Measurements from ENCODE around the gene ADCK1.
A peak's percentile ranks its signal among the peaks of the same experiment; 100 is the strongest.

ADCK1 gene

GRCh38 chr14:77918448-77918847 lies 118.5 kb downstream of the ADCK1 start:
- H3K27ac ChIP-seq (ENCODE audit: low read depth, low read length) = no peak overlapping the region
- H3K4me1 ChIP-seq (ENCODE audit: control insufficient read depth in 1 of 2, insufficient read depth in 2 of 2, low read length in 2 of 2) = no peaks in the 10 kb centered on the region
- H2BK120ac ChIP-seq (ENCODE audit: insufficient read depth, low read length, poor library complexity) = no peak overlapping the region
- H2BK12ac ChIP-seq (ENCODE audit: low read length) = no peak overlapping the region
- H3K9me3 ChIP-seq (ENCODE audit: insufficient read depth, low read depth, low read length) = no peaks in the 10 kb centered on the region
- no peaks in the 10 kb centered on the region for H3K27me3 ChIP-seq (ENCODE audit: insufficient read depth, low read length)
- H3K18ac ChIP-seq (ENCODE audit: low read length) = no peak overlapping the region
- H3K36me3 ChIP-seq (ENCODE audit: control insufficient read depth in 1 of 2, insufficient read depth in 2 of 2, low read length in 2 of 2) = no peaks in the 10 kb centered on the region
- no CpG with 5 or more reads among the region's 2 CpGs for WGBS (ENCODE audit: extremely low coverage, insufficient coverage, insufficient read length)
- H4K91ac ChIP-seq (ENCODE audit: low read depth, low read length) = no peak overlapping the region
- no peak overlapping the region for H3K23ac ChIP-seq (ENCODE audit: low read length)
- H3K4ac ChIP-seq (ENCODE audit: low read depth, low read length) = no peak overlapping the region
- no peaks in the 10 kb centered on the region for H3K79me2 ChIP-seq (ENCODE audit: control insufficient read depth, insufficient read depth, low read length, poor library complexity)
- H2BK5ac ChIP-seq (ENCODE audit: low read depth, low read length, poor library complexity) = no peak overlapping the region
- no peak overlapping the region for H3K14ac ChIP-seq (ENCODE audit: low read length)
- H3K79me1 ChIP-seq (ENCODE audit: low read length) = no peaks in the 10 kb centered on the region
- H4K12ac ChIP-seq (ENCODE audit: low read depth, low read length) = no peak overlapping the region
- H4K8ac ChIP-seq (ENCODE audit: low read depth, low read length) = no peak overlapping the region
- no peak overlapping the region for H3K4me2 ChIP-seq (ENCODE audit: low read length)
- H3K4me3 ChIP-seq (ENCODE audit: low read depth, low read length) = no peak overlapping the region
- H3K9ac ChIP-seq (ENCODE audit: low read length) = no peak overlapping the region
- DNase-seq = no peak
- no peak overlapping the region for H2AFZ ChIP-seq (ENCODE audit: insufficient read depth, low read length, poor library complexity)
- no peak overlapping the region for H2AK5ac ChIP-seq (ENCODE audit: low read length)

DNA sequence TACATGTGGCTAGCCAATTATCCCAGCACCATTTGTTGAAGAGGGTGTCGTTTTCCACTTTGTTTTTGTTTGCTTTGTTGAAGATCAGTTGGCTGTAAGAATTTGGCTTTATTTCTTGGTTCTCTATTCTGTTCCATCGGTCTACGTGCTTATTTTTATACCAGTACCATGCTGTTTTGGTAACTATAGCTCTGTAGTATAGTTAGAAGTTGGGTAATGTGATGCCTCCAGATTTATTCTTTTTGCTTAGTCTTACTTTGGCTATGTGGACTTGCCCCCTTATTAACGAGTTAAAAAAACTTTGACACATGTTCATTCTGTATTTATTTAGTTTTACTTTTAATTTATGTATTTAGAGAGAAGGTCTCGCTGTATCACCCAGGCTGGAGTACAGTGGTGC lies 120.4 kb downstream of the ADCK1 start:
- Histone ChIP-seq H4K91ac (ENCODE audit: low read depth, low read length) (no peak overlapping the region), H3K4ac (ENCODE audit: low read depth, low read length) (no peak overlapping the region), H2BK120ac (ENCODE audit: insufficient read depth, low read length, poor library complexity) (no peak overlapping the region), H2BK5ac (ENCODE audit: low read depth, low read length, poor library complexity) (no peak overlapping the region), H3K36me3 (ENCODE audit: control insufficient read depth in 1 of 2, insufficient read depth in 2 of 2, low read length in 2 of 2) (no peaks in the 10 kb centered on the region), H3K4me2 (ENCODE audit: low read length) (no peak overlapping the region), H3K4me1 (ENCODE audit: control insufficient read depth in 1 of 2, insufficient read depth in 2 of 2, low read length in 2 of 2) (no peaks in the 10 kb centered on the region), H3K27me3 (ENCODE audit: insufficient read depth, low read length) (no peaks in the 10 kb centered on the region), H3K9me3 (ENCODE audit: insufficient read depth, low read depth, low read length) (no peaks in the 10 kb centered on the region), H3K9ac (ENCODE audit: low read length) (no peak overlapping the region), H3K27ac (ENCODE audit: low read depth, low read length) (no peak overlapping the region), H2AK5ac (ENCODE audit: low read length) (no peak overlapping the region), H3K23ac (ENCODE audit: low read length) (no peak overlapping the region), H2BK12ac (ENCODE audit: low read length) (no peak overlapping the region), H3K79me2 (ENCODE audit: control insufficient read depth, insufficient read depth, low read length, poor library complexity) (no peaks in the 10 kb centered on the region), H4K8ac (ENCODE audit: low read depth, low read length) (no peak overlapping the region), H4K12ac (ENCODE audit: low read depth, low read length) (no peak overlapping the region), H3K14ac (ENCODE audit: low read length) (no peak overlapping the region), H2AFZ (ENCODE audit: insufficient read depth, low read length, poor library complexity) (no peak overlapping the region), H3K79me1 (ENCODE audit: low read length) (no peaks in the 10 kb centered on the region), H3K4me3 (ENCODE audit: low read depth, low read length) (no peak overlapping the region), H3K18ac (ENCODE audit: low read length) (no peak overlapping the region)
- no CpG with 5 or more reads among the region's 5 CpGs for WGBS (ENCODE audit: extremely low coverage, insufficient coverage, insufficient read length)
- DNase-seq = no peak

DNA sequence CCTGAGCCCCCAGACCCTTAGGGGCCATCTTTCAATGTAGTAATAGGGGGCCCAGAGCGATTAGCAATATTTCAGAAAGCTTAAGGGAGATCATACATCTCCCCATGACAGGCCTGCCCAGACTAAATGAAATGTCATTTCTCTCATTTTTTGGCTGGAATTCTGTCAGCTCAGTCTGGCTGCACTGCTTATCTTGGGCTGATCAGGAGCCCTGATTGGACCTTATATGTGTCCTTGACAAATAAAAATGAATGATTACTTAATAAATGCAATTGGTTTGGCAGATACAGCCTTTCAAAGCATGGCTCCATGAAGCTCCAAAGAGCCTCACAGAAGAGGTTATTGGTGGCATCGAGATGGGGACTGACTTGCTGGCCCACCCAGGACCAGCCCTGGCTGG lies 121.9 kb downstream of the ADCK1 start:
- H2AFZ ChIP-seq (ENCODE audit: insufficient read depth, low read length, poor library complexity) = no peak overlapping the region
- no peak for DNase-seq
- no peak overlapping the region for H3K14ac ChIP-seq (ENCODE audit: low read length)
- H3K18ac ChIP-seq (ENCODE audit: low read length) = no peak overlapping the region
- no CpG with 5 or more reads among the region's 2 CpGs for WGBS (ENCODE audit: extremely low coverage, insufficient coverage, insufficient read length)
- H3K4me3 ChIP-seq (ENCODE audit: low read depth, low read length) = no peak overlapping the region
- H3K4ac ChIP-seq (ENCODE audit: low read depth, low read length) = no peak overlapping the region
- no peak overlapping the region for H3K27ac ChIP-seq (ENCODE audit: low read depth, low read length)
- no peak overlapping the region for H2BK120ac ChIP-seq (ENCODE audit: insufficient read depth, low read length, poor library complexity)
- H3K4me1 ChIP-seq (ENCODE audit: control insufficient read depth in 1 of 2, insufficient read depth in 2 of 2, low read length in 2 of 2) = no peaks in the 10 kb centered on the region
- H3K36me3 ChIP-seq (ENCODE audit: control insufficient read depth in 1 of 2, insufficient read depth in 2 of 2, low read length in 2 of 2) = no peaks in the 10 kb centered on the region
- H3K79me2 ChIP-seq (ENCODE audit: control insufficient read depth, insufficient read depth, low read length, poor library complexity) = no peaks in the 10 kb centered on the region
- H4K8ac ChIP-seq (ENCODE audit: low read depth, low read length) = no peak overlapping the region
- H3K79me1 ChIP-seq (ENCODE audit: low read length) = no peaks in the 10 kb centered on the region
- H4K12ac ChIP-seq (ENCODE audit: low read depth, low read length) = no peak overlapping the region
- H3K9ac ChIP-seq (ENCODE audit: low read length) = no peak overlapping the region
- peaks cover under 1% of the 10 kb centered on the region for H3K9me3 ChIP-seq (ENCODE audit: insufficient read depth, low read depth, low read length)
- no peak overlapping the region for H2BK12ac ChIP-seq (ENCODE audit: low read length)
- H3K4me2 ChIP-seq (ENCODE audit: low read length) = no peak overlapping the region
- H2BK5ac ChIP-seq (ENCODE audit: low read depth, low read length, poor library complexity) = no peak overlapping the region
- no peak overlapping the region for H4K91ac ChIP-seq (ENCODE audit: low read depth, low read length)
- no peak overlapping the region for H2AK5ac ChIP-seq (ENCODE audit: low read length)
- no peaks in the 10 kb centered on the region for H3K27me3 ChIP-seq (ENCODE audit: insufficient read depth, low read length)
- H3K23ac ChIP-seq (ENCODE audit: low read length) = no peak overlapping the region

DNA sequence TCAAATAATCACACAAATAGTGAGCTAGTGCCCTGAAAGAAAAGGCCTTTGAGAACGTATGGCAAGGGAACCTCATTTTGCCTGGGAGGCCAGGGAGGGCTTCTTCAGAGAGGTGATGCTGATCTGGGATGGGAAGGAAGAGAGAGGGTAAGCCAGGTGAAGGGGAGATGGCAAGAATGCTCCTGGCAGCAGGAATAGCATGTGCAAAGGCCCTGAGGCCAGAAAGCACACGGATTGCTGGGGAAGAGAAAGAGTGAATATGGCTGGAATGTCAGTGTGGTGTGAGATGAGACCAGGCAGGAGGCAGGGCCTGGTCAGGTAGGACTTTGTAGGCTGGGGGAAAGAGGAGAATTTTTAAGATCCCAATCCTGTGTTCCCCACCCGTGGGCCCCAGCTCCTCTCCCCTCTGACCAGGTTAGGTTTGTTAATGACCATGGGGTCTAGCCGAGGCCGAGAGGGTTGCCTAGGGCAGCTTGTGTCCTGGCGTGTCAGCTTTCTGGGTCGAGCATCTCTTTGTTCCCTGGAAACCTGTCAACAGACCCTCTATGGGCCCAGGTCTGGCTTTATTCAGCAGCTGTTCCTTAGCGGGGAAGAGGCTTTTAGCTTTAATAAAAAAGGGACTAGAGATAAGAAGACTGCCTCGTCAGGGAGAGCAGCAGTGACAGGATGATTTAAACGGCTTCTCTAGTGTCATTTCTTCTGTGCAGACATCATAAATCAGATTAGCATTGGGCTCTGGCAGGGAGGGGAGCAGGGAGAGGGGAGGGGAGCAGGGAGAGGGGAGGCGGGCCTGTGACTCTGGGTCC lies 123.4 kb downstream of the ADCK1 start:
- no peaks in the 10 kb centered on the region for H3K79me1 ChIP-seq (ENCODE audit: low read length)
- H2BK5ac ChIP-seq (ENCODE audit: low read depth, low read length, poor library complexity) = no peak overlapping the region
- H2BK120ac ChIP-seq (ENCODE audit: insufficient read depth, low read length, poor library complexity) = no peak overlapping the region
- no peak overlapping the region for H2BK12ac ChIP-seq (ENCODE audit: low read length)
- H3K14ac ChIP-seq (ENCODE audit: low read length) = no peak overlapping the region
- DNase-seq = peak in 1 of 2 donors; percentile 13
- no peak overlapping the region for H4K91ac ChIP-seq (ENCODE audit: low read depth, low read length)
- H3K79me2 ChIP-seq (ENCODE audit: control insufficient read depth, insufficient read depth, low read length, poor library complexity) = no peaks in the 10 kb centered on the region
- H2AK5ac ChIP-seq (ENCODE audit: low read length) = no peak overlapping the region
- H3K4me3 ChIP-seq (ENCODE audit: low read depth, low read length) = no peak overlapping the region
- no peak overlapping the region for H3K4me2 ChIP-seq (ENCODE audit: low read length)
- no peak overlapping the region for H4K12ac ChIP-seq (ENCODE audit: low read depth, low read length)
- WGBS (ENCODE audit: extremely low coverage, insufficient coverage, insufficient read length) = no CpG with 5 or more reads among the region's 11 CpGs
- no peak overlapping the region for H3K18ac ChIP-seq (ENCODE audit: low read length)
- H3K4ac ChIP-seq (ENCODE audit: low read depth, low read length) = no peak overlapping the region
- H3K23ac ChIP-seq (ENCODE audit: low read length) = no peak overlapping the region
- H2AFZ ChIP-seq (ENCODE audit: insufficient read depth, low read length, poor library complexity) = no peak overlapping the region
- no peaks in the 10 kb centered on the region for H3K4me1 ChIP-seq (ENCODE audit: control insufficient read depth in 1 of 2, insufficient read depth in 2 of 2, low read length in 2 of 2)
- peaks cover 1% of the 10 kb centered on the region for H3K9me3 ChIP-seq (ENCODE audit: insufficient read depth, low read depth, low read length)
- H3K27ac ChIP-seq (ENCODE audit: low read depth, low read length) = no peak overlapping the region
- H4K8ac ChIP-seq (ENCODE audit: low read depth, low read length) = no peak overlapping the region
- no peaks in the 10 kb centered on the region for H3K27me3 ChIP-seq (ENCODE audit: insufficient read depth, low read length)
- no peak overlapping the region for H3K9ac ChIP-seq (ENCODE audit: low read length)
- H3K36me3 ChIP-seq (ENCODE audit: control insufficient read depth in 1 of 2, insufficient read depth in 2 of 2, low read length in 2 of 2) = no peaks in the 10 kb centered on the region
